ENCODE measurements around the gene NOX4.

NOX4 gene

GRCh38 chr11:89490981-89491690 lies at the start of gene NOX4:
Gene NOX4, minus strand, starts transcription at chr11:89491375. Its CDS starts 129 bp downstream, at chr11:89491246.
- no peak for FAIRE-seq

- FAIRE-seq, result no peak
Observed at GRCh38 chr11:89540826-89541225, 49.7 kb upstream of the NOX4 start.

GRCh38 chr11:89537936-89538335 lies 46.8 kb upstream of the NOX4 start:
- no peak for FAIRE-seq

GRCh38 chr11:89536926-89537325 lies 45.8 kb upstream of the NOX4 start:
- no peak for FAIRE-seq

- FAIRE-seq, result no peak
Observed at GRCh38 chr11:89535221-89535620, 44.0 kb upstream of the NOX4 start.

- no peak for FAIRE-seq
Observed at GRCh38 chr11:89529626-89530380, 38.6 kb upstream of the NOX4 start.

- no peak for FAIRE-seq
Observed at GRCh38 chr11:89521792-89522191, 30.6 kb upstream of the NOX4 start.

- no peak for FAIRE-seq
Observed at GRCh38 chr11:89521294-89521693, 30.1 kb upstream of the NOX4 start.

- no peak for FAIRE-seq
Observed at GRCh38 chr11:89516496-89516895, 25.3 kb upstream of the NOX4 start.

GRCh38 chr11:89508544-89508943 lies 17.4 kb upstream of the NOX4 start:
- no peak for FAIRE-seq

GRCh38 chr11:89504270-89504669 lies 13.1 kb upstream of the NOX4 start:
- no peak for FAIRE-seq

- FAIRE-seq, result no peak
Observed at GRCh38 chr11:89503422-89503821, 12.2 kb upstream of the NOX4 start.

GRCh38 chr11:89502301-89502700 lies 11.1 kb upstream of the NOX4 start:
- no peak for FAIRE-seq

GRCh38 chr11:89500336-89500735 lies 9.2 kb upstream of the NOX4 start:
- FAIRE-seq, result no peak

GRCh38 chr11:89498845-89499448 lies 7.8 kb upstream of the NOX4 start:
- no peak for FAIRE-seq

GRCh38 chr11:89495951-89496350 lies 4.8 kb upstream of the NOX4 start:
- FAIRE-seq, result no peak

GRCh38 chr11:89493431-89493830 lies 2.3 kb upstream of the NOX4 start:
- FAIRE-seq, result no peak

- FAIRE-seq, result no peak
Observed at GRCh38 chr11:89490602-89490980, 584 bp downstream of the NOX4 start.

- FAIRE-seq, result no peak
Observed at GRCh38 chr11:89489930-89490329, 1.2 kb downstream of the NOX4 start.

GRCh38 chr11:89487016-89487415 lies 4.2 kb downstream of the NOX4 start:
- no peak for FAIRE-seq

GRCh38 chr11:89484896-89485295 lies 6.3 kb downstream of the NOX4 start:
- FAIRE-seq, result no peak

GRCh38 chr11:89477175-89477574 lies 14.0 kb downstream of the NOX4 start:
- no peak for FAIRE-seq

GRCh38 chr11:89463266-89463780 lies 27.9 kb downstream of the NOX4 start:
- no peak for FAIRE-seq

- FAIRE-seq, result no peak
Observed at GRCh38 chr11:89458716-89459115, 32.5 kb downstream of the NOX4 start.
